Measurements from ENCODE around the gene KRT40. TPM values are rescaled to one million over a fixed set of nuclear protein-coding genes. Genes with fewer than 3 reads are reported as not detected.

KRT40 gene
- polyA plus RNA-seq, 1 experiment: not detected

GRCh38 chr17:40992666-40993065 lies 8.5 kb upstream of the KRT40 start:
- Histone ChIP-seq H3K27me3 (ENCODE audit: control insufficient read depth, insufficient read depth, low read length) (no peaks in the 10 kb centered on the region), H3K36me3 (ENCODE audit: control insufficient read depth, insufficient read depth, low read length) (no peaks in the 10 kb centered on the region), H3K4me3 (ENCODE audit: low read depth, low read length) (no peak overlapping the region)
- POLR2A ChIA-PET: no interaction called here
- DNase-seq (ENCODE audit: low read depth): no peak
- no peak for TF ChIP-seq CTCF (IDR thresholded peaks at IDR 0.05; ENCODE audit: insufficient read depth, low read depth, low read length)
- CTCF ChIA-PET: no interaction called here

GRCh38 chr17:40986920-40987319 lies 2.8 kb upstream of the KRT40 start:
- H3K36me3 ChIP-seq (ENCODE audit: control insufficient read depth, insufficient read depth, low read length): no peaks in the 10 kb centered on the region
- no peak for TF ChIP-seq CTCF (IDR thresholded peaks at IDR 0.05; ENCODE audit: insufficient read depth, low read depth, low read length)
- no peak overlapping the region for H3K4me3 ChIP-seq (ENCODE audit: low read depth, low read length)
- no peaks in the 10 kb centered on the region for H3K27me3 ChIP-seq (ENCODE audit: control insufficient read depth, insufficient read depth, low read length)
- CTCF ChIA-PET: interaction anchor here (0.9 kb wide), 1 partner anchor 13 kb away, joined by 3 read pairs; no protein-coding TSS in a partner anchor
- POLR2A ChIA-PET: no interaction called here
- no peak for DNase-seq (ENCODE audit: low read depth)

- no peaks in the 10 kb centered on the region for H3K36me3 ChIP-seq (ENCODE audit: control insufficient read depth, insufficient read depth, low read length)
- H3K27me3 ChIP-seq (ENCODE audit: control insufficient read depth, insufficient read depth, low read length): no peaks in the 10 kb centered on the region
- H3K4me3 ChIP-seq (ENCODE audit: low read depth, low read length): no peak overlapping the region
- no peak for DNase-seq (ENCODE audit: low read depth)
- ChIA-PET POLR2A (no interaction called here), CTCF (interaction anchor here (1.7 to 1.8 kb wide), 2 partner anchors 10 to 14 kb away, joined by 4 to 11 read pairs; no protein-coding TSS in a partner anchor)
- TF ChIP-seq CTCF (IDR thresholded peaks at IDR 0.05; ENCODE audit: insufficient read depth, low read depth, low read length): no peak
These were observed 3.0 kb downstream of the KRT40 start for GRCh38 chr17:40981115-40981514.

- H3K36me3 ChIP-seq (ENCODE audit: control insufficient read depth, insufficient read depth, low read length): no peaks in the 10 kb centered on the region
- no peak for TF ChIP-seq CTCF (IDR thresholded peaks at IDR 0.05; ENCODE audit: insufficient read depth, low read depth, low read length)
- no peaks in the 10 kb centered on the region for H3K27me3 ChIP-seq (ENCODE audit: control insufficient read depth, insufficient read depth, low read length)
- ChIA-PET CTCF (interaction anchor here (1.7 to 1.8 kb wide), 2 partner anchors 9 to 13 kb away, joined by 4 to 11 read pairs; no protein-coding TSS in a partner anchor), POLR2A (interaction anchor here (0.6 kb wide), 1 partner anchor 79 kb away, joined by 5 read pairs; no protein-coding TSS in a partner anchor)
- no peak for DNase-seq (ENCODE audit: low read depth)
- H3K4me3 ChIP-seq (ENCODE audit: low read depth, low read length): no peak overlapping the region
These were observed 3.5 kb downstream of the KRT40 start for GRCh38 chr17:40980596-40980995.

GRCh38 chr17:40980117-40980516 lies 4.0 kb downstream of the KRT40 start:
- ChIA-PET CTCF (interaction anchor here (1.7 kb wide), 1 partner anchor 9 kb away, joined by 11 read pairs; no protein-coding TSS in a partner anchor), POLR2A (interaction anchor here (0.6 kb wide), 1 partner anchor 79 kb away, joined by 5 read pairs; no protein-coding TSS in a partner anchor)
- TF ChIP-seq CTCF (IDR thresholded peaks at IDR 0.05; ENCODE audit: insufficient read depth, low read depth, low read length): no peak
- no peaks in the 10 kb centered on the region for H3K36me3 ChIP-seq (ENCODE audit: control insufficient read depth, insufficient read depth, low read length)
- no peak for DNase-seq (ENCODE audit: low read depth)
- H3K4me3 ChIP-seq (ENCODE audit: low read depth, low read length): no peak overlapping the region
- no peaks in the 10 kb centered on the region for H3K27me3 ChIP-seq (ENCODE audit: control insufficient read depth, insufficient read depth, low read length)
